ENCODE measurements around the gene CYB561D2. TPM values are rescaled to one million over a fixed set of nuclear protein-coding genes. Genes with fewer than 3 reads are reported as not detected.

CYB561D2 gene
- total and polyA plus RNA-seq, 2 of the 13 experiments (the other 11 are each of a cell fraction or from before 2014, with no cell fraction given), result 11.1 to 17.2 TPM

- TF ChIP-seq PRDM4 (CRISPR knock-in tag; IDR thresholded peaks at IDR 0.05; ENCODE audit: borderline replicate concordance) (no peak), ZSCAN21 (CRISPR knock-in tag; IDR thresholded peaks at IDR 0.05; ENCODE audit: borderline replicate concordance) (peak; percentile 68; the same call in 1 of the 2 replicates), HNRNPK (IDR thresholded peaks at IDR 0.05; ENCODE audit: low read depth, low read length, poor library complexity, severe bottlenecking) (peak; percentile 27), HOXA7 (CRISPR knock-in tag; IDR thresholded peaks at IDR 0.05) (peak; percentile 86; the same call in 1 of the 2 replicates), SRSF1 (optimal IDR thresholded peaks at IDR 0.05; ENCODE audit: low read depth, low read length) (no peak), FOXA1 (IDR thresholded peaks at IDR 0.05) (no peak), FOXA1 (CRISPR knock-in tag; IDR thresholded peaks at IDR 0.05) (no peak), RXRA (CRISPR knock-in tag; IDR thresholded peaks at IDR 0.05) (no peak; the same call in 1 of the 2 replicates), ZNF790 (CRISPR knock-in tag; IDR thresholded peaks at IDR 0.05; ENCODE audit: borderline replicate concordance) (peak; percentile 39; the same call in 1 of the 2 replicates), ATF7-NPFF (CRISPR knock-in tag; IDR thresholded peaks at IDR 0.05; ENCODE audit: low read depth) (peak; percentile 86), ZNF773 (CRISPR knock-in tag; IDR thresholded peaks at IDR 0.05; ENCODE audit: borderline replicate concordance) (0 out of 2 replicates have a peak, but pooled peaks have one; percentile 29), TOPORS (CRISPR knock-in tag; IDR thresholded peaks at IDR 0.05) (no peak), SYNCRIP (IDR thresholded peaks at IDR 0.05; ENCODE audit: insufficient read depth, low read depth, low read length) (no peak)
- TF ChIP-seq, protein P1, sequence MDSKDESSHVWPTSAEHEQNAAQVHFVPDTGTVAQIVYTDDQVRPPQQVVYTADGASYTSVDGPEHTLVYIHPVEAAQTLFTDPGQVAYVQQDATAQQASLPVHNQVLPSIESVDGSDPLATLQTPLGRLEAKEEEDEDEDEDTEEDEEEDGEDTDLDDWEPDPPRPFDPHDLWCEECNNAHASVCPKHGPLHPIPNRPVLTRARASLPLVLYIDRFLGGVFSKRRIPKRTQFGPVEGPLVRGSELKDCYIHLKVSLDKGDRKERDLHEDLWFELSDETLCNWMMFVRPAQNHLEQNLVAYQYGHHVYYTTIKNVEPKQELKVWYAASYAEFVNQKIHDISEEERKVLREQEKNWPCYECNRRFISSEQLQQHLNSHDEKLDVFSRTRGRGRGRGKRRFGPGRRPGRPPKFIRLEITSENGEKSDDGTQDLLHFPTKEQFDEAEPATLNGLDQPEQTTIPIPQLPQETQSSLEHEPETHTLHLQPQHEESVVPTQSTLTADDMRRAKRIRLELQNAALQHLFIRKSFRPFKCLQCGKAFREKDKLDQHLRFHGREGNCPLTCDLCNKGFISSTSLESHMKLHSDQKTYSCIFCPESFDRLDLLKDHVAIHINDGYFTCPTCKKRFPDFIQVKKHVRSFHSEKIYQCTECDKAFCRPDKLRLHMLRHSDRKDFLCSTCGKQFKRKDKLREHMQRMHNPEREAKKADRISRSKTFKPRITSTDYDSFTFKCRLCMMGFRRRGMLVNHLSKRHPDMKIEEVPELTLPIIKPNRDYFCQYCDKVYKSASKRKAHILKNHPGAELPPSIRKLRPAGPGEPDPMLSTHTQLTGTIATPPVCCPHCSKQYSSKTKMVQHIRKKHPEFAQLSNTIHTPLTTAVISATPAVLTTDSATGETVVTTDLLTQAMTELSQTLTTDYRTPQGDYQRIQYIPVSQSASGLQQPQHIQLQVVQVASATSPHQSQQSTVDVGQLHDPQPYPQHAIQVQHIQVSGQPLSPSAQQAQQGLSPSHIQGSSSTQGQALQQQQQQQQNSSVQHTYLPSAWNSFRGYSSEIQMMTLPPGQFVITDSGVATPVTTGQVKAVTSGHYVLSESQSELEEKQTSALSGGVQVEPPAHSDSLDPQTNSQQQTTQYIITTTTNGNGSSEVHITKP (CRISPR knock-in tag; IDR thresholded peaks at IDR 0.05; ENCODE audit: low read depth), result peak; percentile 56
- TF ChIP-seq, protein P2, sequence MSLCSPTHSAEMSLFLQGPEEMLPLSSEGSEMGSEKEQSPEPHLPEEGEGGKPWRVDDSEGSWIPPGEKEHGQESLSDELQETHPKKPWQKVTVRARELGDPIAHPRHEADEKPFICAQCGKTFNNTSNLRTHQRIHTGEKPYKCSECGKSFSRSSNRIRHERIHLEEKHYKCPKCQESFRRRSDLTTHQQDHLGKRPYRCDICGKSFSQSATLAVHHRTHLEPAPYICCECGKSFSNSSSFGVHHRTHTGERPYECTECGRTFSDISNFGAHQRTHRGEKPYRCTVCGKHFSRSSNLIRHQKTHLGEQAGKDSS (CRISPR knock-in tag; IDR thresholded peaks at IDR 0.05; ENCODE audit: borderline replicate concordance, low read depth), result 0 out of 2 replicates have a peak, but pooled peaks have one; percentile 73
- TF ChIP-seq, protein P3, sequence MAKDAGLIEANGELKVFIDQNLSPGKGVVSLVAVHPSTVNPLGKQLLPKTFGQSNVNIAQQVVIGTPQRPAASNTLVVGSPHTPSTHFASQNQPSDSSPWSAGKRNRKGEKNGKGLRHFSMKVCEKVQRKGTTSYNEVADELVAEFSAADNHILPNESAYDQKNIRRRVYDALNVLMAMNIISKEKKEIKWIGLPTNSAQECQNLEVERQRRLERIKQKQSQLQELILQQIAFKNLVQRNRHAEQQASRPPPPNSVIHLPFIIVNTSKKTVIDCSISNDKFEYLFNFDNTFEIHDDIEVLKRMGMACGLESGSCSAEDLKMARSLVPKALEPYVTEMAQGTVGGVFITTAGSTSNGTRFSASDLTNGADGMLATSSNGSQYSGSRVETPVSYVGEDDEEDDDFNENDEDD (CRISPR knock-in tag; IDR thresholded peaks at IDR 0.05; ENCODE audit: borderline replicate concordance), result peak; percentile 86
- TF ChIP-seq, protein P4, sequence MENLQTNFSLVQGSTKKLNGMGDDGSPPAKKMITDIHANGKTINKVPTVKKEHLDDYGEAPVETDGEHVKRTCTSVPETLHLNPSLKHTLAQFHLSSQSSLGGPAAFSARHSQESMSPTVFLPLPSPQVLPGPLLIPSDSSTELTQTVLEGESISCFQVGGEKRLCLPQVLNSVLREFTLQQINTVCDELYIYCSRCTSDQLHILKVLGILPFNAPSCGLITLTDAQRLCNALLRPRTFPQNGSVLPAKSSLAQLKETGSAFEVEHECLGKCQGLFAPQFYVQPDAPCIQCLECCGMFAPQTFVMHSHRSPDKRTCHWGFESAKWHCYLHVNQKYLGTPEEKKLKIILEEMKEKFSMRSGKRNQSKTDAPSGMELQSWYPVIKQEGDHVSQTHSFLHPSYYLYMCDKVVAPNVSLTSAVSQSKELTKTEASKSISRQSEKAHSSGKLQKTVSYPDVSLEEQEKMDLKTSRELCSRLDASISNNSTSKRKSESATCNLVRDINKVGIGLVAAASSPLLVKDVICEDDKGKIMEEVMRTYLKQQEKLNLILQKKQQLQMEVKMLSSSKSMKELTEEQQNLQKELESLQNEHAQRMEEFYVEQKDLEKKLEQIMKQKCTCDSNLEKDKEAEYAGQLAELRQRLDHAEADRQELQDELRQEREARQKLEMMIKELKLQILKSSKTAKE (CRISPR knock-in tag; IDR thresholded peaks at IDR 0.05; ENCODE audit: borderline replicate concordance), result peak; percentile 75; the same call in 1 of the 2 replicates
These were observed 13.3 kb upstream of the CYB561D2 start (continued) for GRCh38 chr3:50337175-50337861.
